LNCaP clone FGC (cell line): ENCODE results near the gene PRR16.
A peak's percentile ranks its signal among the peaks of the same experiment; 100 is the strongest.

Experiments
- DNase-seq: peaks from one replicate; pipeline ENCODE4 v3.0.0-alpha.2; 2011; ENCODE audit warnings: low read depth
- H3K4me3 ChIP-seq: 2 replicates; pipeline ENCODE4 v1.5.1; 2011; ENCODE audit warnings: mild to moderate bottlenecking, low read depth, low read length, control low read depth
- TF ChIP-seq, protein P1 (sequence below): IDR thresholded peaks from 2 replicates; pipeline ENCODE4 v1.5.1; 2012; ENCODE audit warnings: mild to moderate bottlenecking; ENCODE audit not compliant: control insufficient read depth, insufficient read depth; ENCODE audit errors: extremely low read depth

The PRR16 gene

DNA sequence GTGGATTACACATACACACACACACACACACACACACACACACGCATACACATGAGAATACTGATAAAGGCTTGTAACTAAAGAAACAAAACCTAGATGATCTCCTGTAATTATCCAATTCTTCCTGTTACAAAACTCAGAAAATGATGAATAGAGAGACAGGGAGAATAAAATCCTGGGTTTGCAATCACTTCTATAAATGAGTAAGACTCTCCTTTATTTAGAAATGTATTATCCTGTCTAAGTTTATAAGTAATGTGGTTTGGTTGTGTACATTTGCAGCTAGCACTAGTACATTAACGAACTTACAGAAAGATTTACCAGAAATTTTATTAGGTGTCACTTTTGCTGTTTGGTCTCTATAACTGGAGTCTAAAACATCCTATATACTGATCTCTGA, 2.8 kb upstream of the PRR16 start:
- H3K4me3 ChIP-seq: no peak overlapping the region
- no peak for DNase-seq
- TF ChIP-seq, protein P1, sequence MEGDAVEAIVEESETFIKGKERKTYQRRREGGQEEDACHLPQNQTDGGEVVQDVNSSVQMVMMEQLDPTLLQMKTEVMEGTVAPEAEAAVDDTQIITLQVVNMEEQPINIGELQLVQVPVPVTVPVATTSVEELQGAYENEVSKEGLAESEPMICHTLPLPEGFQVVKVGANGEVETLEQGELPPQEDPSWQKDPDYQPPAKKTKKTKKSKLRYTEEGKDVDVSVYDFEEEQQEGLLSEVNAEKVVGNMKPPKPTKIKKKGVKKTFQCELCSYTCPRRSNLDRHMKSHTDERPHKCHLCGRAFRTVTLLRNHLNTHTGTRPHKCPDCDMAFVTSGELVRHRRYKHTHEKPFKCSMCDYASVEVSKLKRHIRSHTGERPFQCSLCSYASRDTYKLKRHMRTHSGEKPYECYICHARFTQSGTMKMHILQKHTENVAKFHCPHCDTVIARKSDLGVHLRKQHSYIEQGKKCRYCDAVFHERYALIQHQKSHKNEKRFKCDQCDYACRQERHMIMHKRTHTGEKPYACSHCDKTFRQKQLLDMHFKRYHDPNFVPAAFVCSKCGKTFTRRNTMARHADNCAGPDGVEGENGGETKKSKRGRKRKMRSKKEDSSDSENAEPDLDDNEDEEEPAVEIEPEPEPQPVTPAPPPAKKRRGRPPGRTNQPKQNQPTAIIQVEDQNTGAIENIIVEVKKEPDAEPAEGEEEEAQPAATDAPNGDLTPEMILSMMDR: no peak

DNA sequence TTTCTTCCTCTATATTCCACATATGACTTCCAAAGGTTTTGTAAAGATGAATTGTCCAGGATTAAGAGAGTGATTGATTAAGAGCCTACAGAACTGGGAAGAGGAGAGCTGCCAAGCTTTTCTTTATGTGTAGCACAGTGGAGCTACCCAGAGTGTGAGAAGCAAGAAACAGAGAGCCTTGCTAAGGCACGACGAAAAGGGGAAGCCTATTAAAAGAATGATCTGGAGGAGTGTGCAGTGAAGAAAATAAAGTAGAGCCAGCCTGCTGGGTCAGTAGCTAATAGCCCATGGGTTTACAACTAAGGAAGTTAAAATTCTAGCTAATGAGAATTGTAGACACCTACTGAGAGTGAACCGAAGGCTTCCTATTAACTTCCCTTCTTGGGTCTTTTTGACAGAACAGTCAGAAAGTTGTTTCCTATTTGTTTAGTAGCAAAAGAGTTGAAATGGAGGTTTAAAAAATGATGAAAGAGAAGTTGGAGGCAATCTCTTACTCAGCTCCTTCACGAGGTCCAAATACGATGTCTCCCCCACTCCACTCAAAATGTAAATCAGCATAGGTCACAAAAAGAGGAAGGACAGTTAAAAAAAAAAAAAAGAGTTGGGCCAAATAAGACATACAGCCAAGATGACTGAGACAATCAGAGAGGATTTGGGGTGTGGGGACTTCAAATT, 957 bp upstream of the PRR16 start:
- TF ChIP-seq, protein P1: no peak
- no peak for DNase-seq
- H3K4me3 ChIP-seq: no peak overlapping the region

DNA sequence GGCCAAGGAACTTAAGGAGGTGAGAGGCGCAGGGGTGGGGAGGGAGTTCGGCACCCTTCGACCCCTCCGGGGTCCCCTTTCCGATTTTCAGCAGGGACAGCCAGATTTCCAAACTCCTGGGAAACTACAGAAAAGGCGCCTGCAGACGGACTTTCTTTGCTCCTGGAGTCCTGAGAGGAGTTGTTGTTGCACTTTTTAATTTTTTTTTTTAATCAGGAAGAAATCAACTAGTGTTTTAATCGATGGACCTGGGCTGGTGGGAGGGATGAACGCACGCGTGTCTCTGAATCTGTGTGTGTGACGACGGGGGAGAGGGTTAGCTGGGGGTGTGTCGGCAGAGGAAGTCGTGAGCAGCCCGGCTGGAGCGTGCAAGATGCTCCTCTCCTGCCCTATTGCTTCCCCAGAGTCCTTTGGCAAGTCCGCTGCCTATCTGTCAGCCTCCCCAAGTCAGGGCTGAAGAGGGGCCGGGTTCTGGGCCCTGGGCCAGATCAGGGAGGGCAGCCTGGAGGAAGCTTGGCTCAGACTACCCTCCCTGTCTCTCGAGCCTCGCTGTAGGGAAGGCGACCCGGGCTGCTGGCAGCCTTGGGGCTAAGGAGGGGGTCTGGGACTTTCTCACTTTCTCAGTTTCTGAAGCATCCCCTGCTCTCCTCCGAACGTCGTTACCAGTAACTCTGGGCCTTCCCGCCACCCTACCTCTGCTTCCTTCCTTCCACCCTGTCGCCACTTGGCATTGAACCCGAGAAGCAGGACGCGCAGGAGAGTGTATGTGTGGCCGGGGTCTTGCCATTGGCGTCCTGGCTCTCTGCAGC, 731 bp downstream of the PRR16 start:
- TF ChIP-seq, protein P1: no peak
- H3K4me3 ChIP-seq: peak overlapping the region; percentile 54
- no peak for DNase-seq

DNA sequence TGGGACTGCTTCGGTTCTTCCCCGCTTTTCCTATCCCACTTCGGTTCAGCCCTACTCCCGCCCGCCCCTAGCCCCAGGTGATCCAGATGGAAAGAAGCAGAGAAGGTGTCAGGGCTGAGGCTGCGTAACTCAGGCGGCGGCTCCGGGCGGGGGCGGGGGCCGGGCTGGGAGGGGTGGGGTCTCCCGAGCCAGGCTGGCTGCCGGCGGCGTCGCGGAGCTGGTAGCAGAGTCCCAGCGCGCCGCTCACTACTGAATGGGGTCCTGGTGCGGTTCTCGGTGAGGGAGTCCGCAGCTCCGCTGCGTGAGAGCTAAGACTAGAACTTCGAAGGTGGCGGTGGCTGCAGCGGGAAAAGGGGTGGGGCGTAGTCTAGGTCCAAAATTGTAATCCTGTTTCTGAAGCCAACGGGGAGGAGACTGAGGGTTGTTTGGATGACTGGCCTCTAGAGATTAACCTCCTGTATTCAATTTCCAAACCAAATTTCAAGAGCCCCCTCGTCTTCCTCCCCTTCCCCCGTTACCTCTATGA, 1.4 kb downstream of the PRR16 start:
- TF ChIP-seq, protein P1: no peak
- no peak for DNase-seq
- H3K4me3 ChIP-seq: peak overlapping the region; percentile 54

DNA sequence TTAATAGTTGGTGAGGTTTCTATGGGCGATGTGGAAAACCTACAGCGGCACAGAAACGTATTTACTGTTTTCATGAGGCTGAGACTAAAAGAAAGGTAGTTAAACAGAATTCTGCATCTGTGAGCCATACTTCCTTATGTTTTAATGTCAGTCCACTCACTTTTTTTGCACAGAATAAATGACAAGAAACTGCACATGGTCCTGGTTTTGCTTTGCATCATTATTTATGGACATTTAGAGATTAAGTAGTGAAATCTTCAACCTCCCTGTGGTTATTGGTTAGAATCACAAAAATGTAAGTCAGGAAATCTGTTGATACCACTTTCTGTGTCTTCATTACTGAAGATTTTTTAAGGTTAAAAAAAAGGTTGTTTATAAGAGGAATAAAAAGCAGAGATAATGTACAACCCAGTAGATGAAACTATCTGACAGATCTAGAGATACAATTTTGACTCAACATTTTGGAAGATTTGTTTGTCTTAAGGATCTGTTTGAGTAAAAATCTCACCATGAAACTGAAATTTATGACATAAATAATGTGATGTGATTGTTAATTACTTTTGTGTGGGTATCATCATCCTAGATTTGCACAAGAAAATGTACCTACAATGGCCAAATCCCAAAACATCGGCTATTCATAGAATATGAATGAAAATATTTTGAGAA, 2.4 kb downstream of the PRR16 start:
- no peak for DNase-seq
- TF ChIP-seq, protein P1: no peak
- no peak overlapping the region for H3K4me3 ChIP-seq

DNA sequence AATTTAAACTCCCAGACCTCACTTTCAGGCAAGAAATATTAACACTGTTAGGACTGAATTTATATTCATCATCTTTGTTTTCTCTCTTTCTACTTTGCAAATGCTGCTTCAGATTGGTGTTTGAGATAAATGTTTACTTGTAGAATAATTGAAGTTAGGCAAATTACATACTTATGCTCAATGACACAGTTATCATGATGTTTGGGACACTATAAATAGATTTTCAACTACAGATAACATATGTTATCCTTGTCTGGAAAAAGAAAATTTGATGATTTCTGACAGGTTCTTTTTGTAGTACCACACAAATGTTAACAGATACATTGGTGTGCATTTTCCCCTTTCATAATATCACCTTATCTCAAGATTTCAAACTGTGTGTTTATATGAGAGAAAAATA, 7.9 kb downstream of the PRR16 start:
- DNase-seq: no peak
- H3K4me3 ChIP-seq: no peak overlapping the region
- TF ChIP-seq, protein P1: no peak
